Measurements from ENCODE around the gene MYCN.

Gene MYCN

DNA sequence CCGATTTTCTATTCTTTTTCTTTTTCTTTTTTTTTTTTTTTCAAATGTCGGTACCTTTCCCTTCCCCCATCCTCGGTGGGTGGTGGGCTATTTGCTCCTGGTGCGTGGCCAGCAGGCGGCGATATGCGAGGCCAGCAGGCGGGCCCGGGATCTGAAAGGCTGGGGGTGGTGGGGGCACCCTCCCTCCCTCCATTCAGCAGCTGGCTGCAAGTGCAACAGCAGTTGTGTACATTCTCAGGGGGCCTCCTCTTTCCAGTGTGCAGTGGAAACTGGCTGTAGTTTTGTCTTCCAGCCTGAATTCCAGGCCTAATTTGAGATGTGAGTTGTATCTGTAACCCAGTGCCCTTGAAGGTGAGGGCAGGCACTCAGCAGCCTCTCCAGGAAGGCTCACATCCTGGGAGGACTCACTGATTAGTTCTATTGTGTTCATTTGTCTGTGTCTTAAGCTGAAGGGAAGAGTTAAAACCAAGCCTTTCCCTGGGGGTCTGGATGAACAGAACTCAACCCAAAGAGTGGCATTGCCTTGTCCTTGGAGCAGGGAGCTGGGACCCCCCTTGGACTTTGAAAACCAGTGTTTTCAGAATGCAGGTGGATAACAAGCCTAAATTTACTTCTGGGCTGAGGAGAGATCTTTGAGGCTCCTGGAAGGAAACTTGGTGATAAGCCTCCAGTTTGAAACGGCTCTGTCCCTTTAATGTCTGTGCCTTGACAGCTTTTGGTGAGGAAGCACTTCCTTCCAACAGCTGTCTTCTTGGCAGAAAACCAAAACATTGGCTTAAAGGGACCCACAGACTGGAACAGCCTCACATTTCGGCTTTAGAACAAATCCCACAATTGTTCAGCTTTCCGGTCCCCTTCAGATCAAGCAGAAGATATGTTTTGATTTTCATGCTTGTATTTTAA lies 3.3 kb downstream of the MYCN start:
- H3K4me3 ChIP-seq (ENCODE audit: low read depth, low read length) = no peak overlapping the region
- DNase-seq (ENCODE audit: low read depth) = peak; percentile 18
- peak; percentile 68 for TF ChIP-seq CTCF (IDR thresholded peaks at IDR 0.05; ENCODE audit: low read depth, low read length)
- TF ChIP-seq MAX (IDR thresholded peaks at IDR 0.05; ENCODE audit: low read depth, low read length) = no peak

GRCh38 chr2:15944325-15945017 lies 4.1 kb downstream of the MYCN start:
- DNase-seq (ENCODE audit: low read depth) = no peak
- no peak for TF ChIP-seq MYC (IDR thresholded peaks at IDR 0.05; ENCODE audit: low read depth, low read length)
- no peak for TF ChIP-seq MAX (IDR thresholded peaks at IDR 0.05; ENCODE audit: low read depth, low read length)
- TF ChIP-seq CTCF (IDR thresholded peaks at IDR 0.05; ENCODE audit: low read depth, low read length) = no peak
- no peak for TF ChIP-seq POLR2A (IDR thresholded peaks at IDR 0.05; ENCODE audit: extremely low read depth, insufficient read length)
- no peak overlapping the region for H3K4me3 ChIP-seq (ENCODE audit: low read depth, low read length)

DNA sequence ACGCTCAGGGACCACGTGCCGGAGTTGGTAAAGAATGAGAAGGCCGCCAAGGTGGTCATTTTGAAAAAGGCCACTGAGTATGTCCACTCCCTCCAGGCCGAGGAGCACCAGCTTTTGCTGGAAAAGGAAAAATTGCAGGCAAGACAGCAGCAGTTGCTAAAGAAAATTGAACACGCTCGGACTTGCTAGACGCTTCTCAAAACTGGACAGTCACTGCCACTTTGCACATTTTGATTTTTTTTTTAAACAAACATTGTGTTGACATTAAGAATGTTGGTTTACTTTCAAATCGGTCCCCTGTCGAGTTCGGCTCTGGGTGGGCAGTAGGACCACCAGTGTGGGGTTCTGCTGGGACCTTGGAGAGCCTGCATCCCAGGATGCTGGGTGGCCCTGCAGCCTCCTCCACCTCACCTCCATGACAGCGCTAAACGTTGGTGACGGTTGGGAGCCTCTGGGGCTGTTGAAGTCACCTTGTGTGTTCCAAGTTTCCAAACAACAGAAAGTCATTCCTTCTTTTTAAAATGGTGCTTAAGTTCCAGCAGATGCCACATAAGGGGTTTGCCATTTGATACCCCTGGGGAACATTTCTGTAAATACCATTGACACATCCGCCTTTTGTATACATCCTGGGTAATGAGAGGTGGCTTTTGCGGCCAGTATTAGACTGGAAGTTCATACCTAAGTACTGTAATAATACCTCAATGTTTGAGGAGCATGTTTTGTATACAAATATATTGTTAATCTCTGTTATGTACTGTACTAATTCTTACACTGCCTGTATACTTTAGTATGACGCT lies 5.8 kb downstream of the MYCN start:
- DNase-seq (ENCODE audit: low read depth) = no peak

GRCh38 chr2:15946983-15947382 lies 6.6 kb downstream of the MYCN start:
- no peak overlapping the region for H3K4me3 ChIP-seq (ENCODE audit: low read depth, low read length)
- TF ChIP-seq MYC (IDR thresholded peaks at IDR 0.05; ENCODE audit: low read depth, low read length) (no peak), MAX (IDR thresholded peaks at IDR 0.05; ENCODE audit: low read depth, low read length) (no peak), CTCF (IDR thresholded peaks at IDR 0.05; ENCODE audit: low read depth, low read length) (no peak), POLR2A (IDR thresholded peaks at IDR 0.05; ENCODE audit: extremely low read depth, insufficient read length) (no peak)
- no peak for DNase-seq (ENCODE audit: low read depth)

More for the DNA sequence above, 5.8 kb downstream of the MYCN start:
- H3K4me3 ChIP-seq (ENCODE audit: low read depth, low read length) = no peak overlapping the region
- TF ChIP-seq MYC (IDR thresholded peaks at IDR 0.05; ENCODE audit: low read depth, low read length) = no peak
- TF ChIP-seq MAX (IDR thresholded peaks at IDR 0.05; ENCODE audit: low read depth, low read length) = no peak
- TF ChIP-seq POLR2A (IDR thresholded peaks at IDR 0.05; ENCODE audit: extremely low read depth, insufficient read length) = no peak
- no peak for TF ChIP-seq CTCF (IDR thresholded peaks at IDR 0.05; ENCODE audit: low read depth, low read length)

- DNase-seq (ENCODE audit: low read depth) = no peak
- no peak for TF ChIP-seq CTCF (IDR thresholded peaks at IDR 0.05; ENCODE audit: low read depth, low read length)
- no peak for TF ChIP-seq MAX (IDR thresholded peaks at IDR 0.05; ENCODE audit: low read depth, low read length)
- no peak for TF ChIP-seq POLR2A (IDR thresholded peaks at IDR 0.05; ENCODE audit: extremely low read depth, insufficient read length)
- no peak for TF ChIP-seq MYC (IDR thresholded peaks at IDR 0.05; ENCODE audit: low read depth, low read length)
- no peak overlapping the region for H3K4me3 ChIP-seq (ENCODE audit: low read depth, low read length)
These were observed 7.1 kb downstream of the MYCN start for GRCh38 chr2:15947431-15947830.

Data from NB4 (cell line).